Measurements from ENCODE around the gene DBR1.

Gene DBR1

DNA sequence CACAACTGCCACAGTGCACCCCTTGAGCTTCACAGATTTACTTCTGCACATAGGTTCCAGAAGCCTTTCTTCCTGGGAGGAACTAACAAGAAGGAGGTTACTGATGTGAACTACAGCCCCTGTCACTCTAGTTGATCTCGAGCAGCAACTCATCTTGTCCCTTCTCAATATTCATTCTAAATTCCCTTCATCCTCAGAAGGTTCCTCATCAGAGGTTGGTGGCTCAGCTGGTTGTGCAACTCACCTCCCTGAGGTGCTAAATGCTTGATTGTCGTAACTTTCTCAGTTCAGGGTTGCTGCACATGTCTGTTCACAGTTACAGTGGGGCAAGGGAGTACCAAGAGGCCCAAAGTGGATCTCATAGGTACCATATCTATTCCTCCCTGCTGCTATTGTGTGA, 36.9 kb downstream of the DBR1 start:
- no peak overlapping the region for H3K4me3 ChIP-seq (replicated peaks; ENCODE audit: low read depth, low read length)
- TF ChIP-seq, protein P1, sequence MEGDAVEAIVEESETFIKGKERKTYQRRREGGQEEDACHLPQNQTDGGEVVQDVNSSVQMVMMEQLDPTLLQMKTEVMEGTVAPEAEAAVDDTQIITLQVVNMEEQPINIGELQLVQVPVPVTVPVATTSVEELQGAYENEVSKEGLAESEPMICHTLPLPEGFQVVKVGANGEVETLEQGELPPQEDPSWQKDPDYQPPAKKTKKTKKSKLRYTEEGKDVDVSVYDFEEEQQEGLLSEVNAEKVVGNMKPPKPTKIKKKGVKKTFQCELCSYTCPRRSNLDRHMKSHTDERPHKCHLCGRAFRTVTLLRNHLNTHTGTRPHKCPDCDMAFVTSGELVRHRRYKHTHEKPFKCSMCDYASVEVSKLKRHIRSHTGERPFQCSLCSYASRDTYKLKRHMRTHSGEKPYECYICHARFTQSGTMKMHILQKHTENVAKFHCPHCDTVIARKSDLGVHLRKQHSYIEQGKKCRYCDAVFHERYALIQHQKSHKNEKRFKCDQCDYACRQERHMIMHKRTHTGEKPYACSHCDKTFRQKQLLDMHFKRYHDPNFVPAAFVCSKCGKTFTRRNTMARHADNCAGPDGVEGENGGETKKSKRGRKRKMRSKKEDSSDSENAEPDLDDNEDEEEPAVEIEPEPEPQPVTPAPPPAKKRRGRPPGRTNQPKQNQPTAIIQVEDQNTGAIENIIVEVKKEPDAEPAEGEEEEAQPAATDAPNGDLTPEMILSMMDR (IDR thresholded peaks at IDR 0.05; ENCODE audit: low read length, missing control alignments): no peak
- no peak for DNase-seq (ENCODE audit: low read depth)

DNA sequence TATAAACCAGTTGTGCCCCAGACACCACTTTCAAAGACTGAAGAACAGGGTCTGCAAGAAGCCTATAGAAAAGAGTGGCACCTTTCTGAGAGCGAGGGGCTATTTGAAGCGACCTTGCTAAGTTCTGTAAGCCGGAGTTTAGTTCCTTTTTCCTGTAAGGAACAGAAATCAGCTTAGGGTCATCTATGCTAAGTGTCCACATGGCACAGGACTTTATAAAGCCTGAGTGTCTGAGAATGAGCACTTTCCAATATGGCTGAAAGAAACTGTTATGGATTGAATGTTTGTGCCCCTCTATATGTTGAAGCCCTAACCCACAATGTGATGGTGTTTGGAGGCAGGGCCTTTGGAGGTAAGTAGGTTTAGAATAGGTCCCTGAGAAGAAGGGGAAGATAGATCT, 38.5 kb downstream of the DBR1 start:
- TF ChIP-seq, protein P1 (IDR thresholded peaks at IDR 0.05; ENCODE audit: low read length, missing control alignments): no peak
- no peak for DNase-seq (ENCODE audit: low read depth)
- no peak overlapping the region for H3K4me3 ChIP-seq (replicated peaks; ENCODE audit: low read depth, low read length)

DNA sequence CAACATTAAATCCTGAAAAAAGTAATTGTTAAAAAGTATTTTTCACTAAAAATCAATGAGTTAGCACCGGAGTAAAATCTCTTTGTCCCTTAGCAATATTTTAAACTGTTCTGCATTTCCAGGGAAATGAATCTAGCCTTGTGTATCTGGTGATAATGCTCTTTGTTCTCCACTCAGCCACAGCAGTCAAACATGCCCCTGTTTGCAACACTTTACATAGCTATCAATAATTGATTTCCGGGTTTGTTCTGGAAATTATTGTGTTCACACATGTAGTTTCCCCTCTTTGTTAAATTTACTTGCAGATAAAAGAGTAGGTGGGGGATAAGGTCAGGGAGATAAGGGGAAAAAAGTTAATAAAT, 38.9 kb downstream of the DBR1 start:
- TF ChIP-seq, protein P1 (IDR thresholded peaks at IDR 0.05; ENCODE audit: low read length, missing control alignments): no peak
- no peak overlapping the region for H3K4me3 ChIP-seq (replicated peaks; ENCODE audit: low read depth, low read length)
- DNase-seq (ENCODE audit: low read depth): no peak

DNA sequence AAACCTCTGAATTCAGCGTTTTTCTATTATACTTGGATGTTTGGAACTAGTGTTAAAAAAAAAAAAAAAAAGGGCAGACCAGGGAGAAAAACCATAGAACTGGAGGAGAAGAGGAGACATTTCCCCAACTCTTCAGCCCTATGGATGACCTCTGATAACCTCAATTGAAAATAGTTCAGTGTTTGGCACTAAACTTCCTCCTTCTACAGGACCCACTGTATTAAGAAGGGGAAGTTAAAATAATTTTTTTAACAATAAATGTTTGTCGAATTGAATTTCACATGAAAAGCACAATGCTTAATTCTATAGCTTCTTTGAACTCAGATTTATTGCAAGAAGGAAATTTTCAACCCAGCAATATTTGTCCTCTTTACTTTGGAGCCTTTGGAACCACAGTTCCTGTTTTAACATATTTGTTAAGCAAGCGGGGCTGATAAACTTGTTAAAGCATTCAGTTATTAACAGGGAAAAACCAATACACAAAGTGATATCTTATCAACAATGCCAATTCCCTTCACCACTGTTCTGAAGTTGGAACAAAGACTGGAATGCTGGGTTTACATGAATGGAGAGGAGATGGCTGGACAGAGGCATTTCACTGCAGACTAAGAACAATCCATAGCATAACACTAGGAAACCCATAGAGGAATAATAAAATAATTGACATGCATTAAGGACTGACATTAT, 39.4 kb downstream of the DBR1 start:
- no peak overlapping the region for H3K4me3 ChIP-seq (replicated peaks; ENCODE audit: low read depth, low read length)
- TF ChIP-seq, protein P1 (IDR thresholded peaks at IDR 0.05; ENCODE audit: low read length, missing control alignments): no peak
- DNase-seq (ENCODE audit: low read depth): no peak

DNA sequence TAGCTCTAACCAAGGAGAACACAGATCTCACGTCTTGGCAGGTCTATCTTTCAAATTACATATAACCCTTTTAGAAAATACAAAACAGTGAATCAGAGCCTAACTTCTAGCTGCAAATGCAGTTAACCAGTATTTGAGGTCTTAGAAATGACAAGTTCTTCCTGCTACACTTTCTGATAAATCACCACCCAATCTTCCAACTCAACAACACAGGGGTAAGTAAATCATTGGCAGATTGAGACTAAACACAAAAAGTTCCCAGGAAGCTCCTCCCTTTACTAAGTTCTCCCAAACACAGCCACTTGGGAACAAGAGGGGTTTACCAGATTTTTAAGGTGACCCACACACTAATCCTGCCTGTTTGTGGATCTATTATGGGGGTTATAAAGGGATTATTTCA, 42.5 kb downstream of the DBR1 start, which contains the start of gene A4GNT:
TSS of gene A4GNT (minus strand) at position 152 of the 400 bp plus-strand sequence. CDS start 1,134 bp downstream, outside the sequence.
- H3K4me3 ChIP-seq (replicated peaks; ENCODE audit: low read depth, low read length): no peak within 1 kb of the TSS
- TF ChIP-seq, protein P1 (IDR thresholded peaks at IDR 0.05; ENCODE audit: low read length, missing control alignments): no peak
- no peak for DNase-seq (ENCODE audit: low read depth)

DNA sequence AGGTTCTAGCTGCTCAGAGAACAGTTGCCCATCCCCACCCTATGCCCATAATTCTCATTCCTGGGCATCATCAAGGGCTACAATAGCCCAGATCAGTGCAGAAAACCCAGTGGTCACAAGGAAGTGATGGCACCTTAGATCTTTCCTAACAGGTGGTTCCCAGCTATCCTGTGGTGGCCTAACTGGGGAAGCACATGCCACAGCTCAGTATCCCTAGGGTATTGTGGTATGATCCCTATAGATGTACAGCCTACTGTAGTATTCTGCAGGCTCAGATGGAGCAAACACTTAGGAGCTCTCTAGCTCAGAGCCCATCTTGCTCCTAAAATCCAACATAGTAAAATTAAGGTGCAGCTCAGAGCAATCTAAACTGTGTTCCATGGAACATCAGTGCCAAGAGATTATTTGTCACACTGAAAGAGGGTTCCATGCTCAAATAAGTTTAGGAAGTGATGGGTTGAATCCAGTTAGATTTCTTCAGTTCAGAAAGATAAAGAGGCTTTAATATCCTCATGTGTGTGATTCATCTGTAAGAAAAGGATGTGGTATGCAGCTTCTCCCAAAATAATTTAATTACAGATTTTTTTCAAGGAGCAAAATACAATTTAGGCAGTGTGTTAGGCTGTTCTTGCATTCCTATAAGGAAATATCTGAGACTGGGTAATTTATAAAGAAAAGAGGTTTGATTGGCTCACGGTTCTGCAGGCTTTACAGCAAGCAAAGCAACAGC, 46.9 kb downstream of the DBR1 start:
- H3K4me3 ChIP-seq (replicated peaks; ENCODE audit: low read depth, low read length): no peak overlapping the region
- TF ChIP-seq, protein P1 (IDR thresholded peaks at IDR 0.05; ENCODE audit: low read length, missing control alignments): no peak
- DNase-seq (ENCODE audit: low read depth): no peak
